Measurements from ENCODE around the gene COX6B2. TPM values are rescaled to one million over a fixed set of nuclear protein-coding genes. Genes with fewer than 3 reads are reported as not detected.
A peak's percentile ranks its signal among the peaks of the same experiment; 100 is the strongest.

Gene COX6B2
- total RNA-seq, 1 experiment from 2014 or later = not detected

DNA sequence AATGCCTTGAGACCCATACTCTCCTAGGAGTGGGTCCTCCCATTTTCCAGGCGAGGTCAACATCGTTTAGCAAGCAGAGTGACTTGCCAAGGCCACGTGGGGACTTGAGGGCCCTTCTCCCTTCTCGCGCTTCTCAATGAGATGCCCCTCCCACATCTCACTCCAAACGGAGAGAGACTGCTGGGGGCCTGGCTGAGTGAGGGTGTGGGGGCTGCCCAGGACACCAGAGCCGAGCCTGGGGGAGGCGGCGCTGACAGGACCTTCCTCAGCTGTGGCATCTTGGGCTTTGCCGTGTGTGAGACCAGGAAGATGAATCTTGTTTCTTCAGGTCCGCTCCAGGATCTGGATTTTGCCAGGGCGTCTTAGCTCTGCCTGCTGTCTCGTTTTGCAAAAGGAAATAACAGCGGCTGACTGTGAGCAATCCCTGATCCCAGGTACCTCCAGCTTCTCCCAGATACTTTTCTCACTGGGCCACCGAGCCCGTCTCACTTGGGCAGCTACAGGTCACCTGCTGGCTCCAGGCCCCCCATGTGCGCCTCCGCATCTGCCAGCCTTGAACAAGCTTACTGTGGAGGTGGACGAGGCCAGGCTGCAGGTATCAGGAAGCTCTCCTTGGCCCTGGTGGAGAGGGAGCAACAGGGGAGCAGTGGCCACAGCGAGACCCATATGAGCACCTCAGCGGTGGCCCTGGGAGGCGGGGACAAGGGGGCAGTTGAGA is 6.0 kb downstream of the COX6B2 start:
- H3K4me3 ChIP-seq (ENCODE audit: low read length) = no peak overlapping the region
- no peak overlapping the region for H3K9ac ChIP-seq (ENCODE audit: low read length)
- DNase-seq = no peak
- no peaks in the 10 kb centered on the region for H3K36me3 ChIP-seq (ENCODE audit: insufficient read depth, low read length)
- no peaks in the 10 kb centered on the region for H3K9me2 ChIP-seq (replicated peaks; ENCODE audit: insufficient read depth, low read length)
- no peaks in the 10 kb centered on the region for H3K79me2 ChIP-seq (ENCODE audit: low read length)
- no peak overlapping the region for H2AFZ ChIP-seq (ENCODE audit: low read length)
- H3K4me1 ChIP-seq (ENCODE audit: low read length) = no peaks in the 10 kb centered on the region
- H3K9me3 ChIP-seq (ENCODE audit: low read length) = no peaks in the 10 kb centered on the region
- H3K27ac ChIP-seq (ENCODE audit: low read length) = no peak overlapping the region
- H3K27me3 ChIP-seq (ENCODE audit: low read length) = no peaks in the 10 kb centered on the region
- H4K20me1 ChIP-seq (ENCODE audit: insufficient read depth, low read depth, low read length) = no peaks in the 10 kb centered on the region; the same call in 1 of the 2 replicates
- H3K4me2 ChIP-seq (ENCODE audit: low read depth, low read length, poor library complexity, severe bottlenecking) = no peak overlapping the region

- no peaks in the 10 kb centered on the region for H3K4me1 ChIP-seq (ENCODE audit: low read length)
- no peak overlapping the region for H3K4me3 ChIP-seq (ENCODE audit: low read length)
- H4K20me1 ChIP-seq (ENCODE audit: insufficient read depth, low read depth, low read length) = peaks cover under 1% of the 10 kb centered on the region; the same call in 1 of the 2 replicates
- no peak overlapping the region for H3K27ac ChIP-seq (ENCODE audit: low read length)
- no peak overlapping the region for H3K4me2 ChIP-seq (ENCODE audit: low read depth, low read length, poor library complexity, severe bottlenecking)
- H3K79me2 ChIP-seq (ENCODE audit: low read length) = no peaks in the 10 kb centered on the region
- no peaks in the 10 kb centered on the region for H3K36me3 ChIP-seq (ENCODE audit: insufficient read depth, low read length)
- no peak for DNase-seq
- H3K27me3 ChIP-seq (ENCODE audit: low read length) = no peaks in the 10 kb centered on the region
- H3K9me2 ChIP-seq (replicated peaks; ENCODE audit: insufficient read depth, low read length) = no peaks in the 10 kb centered on the region
- no peak overlapping the region for H2AFZ ChIP-seq (ENCODE audit: low read length)
- no peaks in the 10 kb centered on the region for H3K9me3 ChIP-seq (ENCODE audit: low read length)
- H3K9ac ChIP-seq (ENCODE audit: low read length) = no peak overlapping the region
Observed at GRCh38 chr19:55347442-55348009, 7.0 kb downstream of the COX6B2 start.

DNA sequence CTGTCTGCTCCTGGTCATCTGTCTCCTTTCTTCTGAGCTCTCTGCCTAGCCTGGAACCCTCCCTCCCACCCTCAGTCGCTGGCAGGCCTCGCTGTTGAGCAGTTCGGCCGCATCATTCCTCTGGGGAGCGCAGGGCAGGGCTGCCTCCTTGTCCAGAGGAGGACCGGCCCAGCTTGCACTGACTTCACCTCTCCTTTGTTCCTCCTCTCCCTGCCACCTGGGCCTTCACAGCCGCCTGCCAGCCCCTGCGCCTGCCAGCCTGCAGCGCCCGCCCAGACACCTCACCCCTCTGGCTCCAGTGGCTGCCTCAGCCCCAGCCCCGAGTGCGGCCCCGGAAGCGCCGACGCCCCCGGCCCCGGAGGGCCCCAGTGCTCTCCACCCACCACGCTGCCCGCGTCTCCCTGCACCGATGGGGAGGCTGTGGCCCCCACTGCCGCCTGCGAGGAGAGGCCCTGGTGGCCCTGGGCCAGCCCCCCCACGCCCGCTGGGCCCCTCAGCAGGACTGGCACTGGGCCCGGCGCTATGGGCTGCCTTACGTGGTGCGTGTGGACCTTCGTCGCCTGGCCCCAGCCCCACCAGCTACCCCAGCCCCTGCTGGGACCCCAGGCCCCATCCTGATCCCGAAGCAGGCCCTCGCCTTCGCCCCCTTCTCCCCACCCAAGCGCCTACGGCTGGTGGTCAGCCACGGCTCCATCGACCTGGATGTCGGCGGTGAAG is 7.6 kb downstream of the COX6B2 start:
- peaks cover 1% of the 10 kb centered on the region for H3K4me1 ChIP-seq (ENCODE audit: low read length)
- H3K27ac ChIP-seq (ENCODE audit: low read length) = no peak overlapping the region
- no peak overlapping the region for H3K4me3 ChIP-seq (ENCODE audit: low read length)
- H3K79me2 ChIP-seq (ENCODE audit: low read length) = peaks cover 2% of the 10 kb centered on the region; the same call in 1 of the 2 replicates
- H3K9ac ChIP-seq (ENCODE audit: low read length) = no peak overlapping the region
- DNase-seq = no peak
- H3K27me3 ChIP-seq (ENCODE audit: low read length) = no peaks in the 10 kb centered on the region
- H3K9me2 ChIP-seq (replicated peaks; ENCODE audit: insufficient read depth, low read length) = no peaks in the 10 kb centered on the region
- H3K4me2 ChIP-seq (ENCODE audit: low read depth, low read length, poor library complexity, severe bottlenecking) = no peak overlapping the region
- H3K36me3 ChIP-seq (ENCODE audit: insufficient read depth, low read length) = no peaks in the 10 kb centered on the region
- peaks cover 7% of the 10 kb centered on the region; the same call in 1 of the 2 replicates for H4K20me1 ChIP-seq (ENCODE audit: insufficient read depth, low read depth, low read length)
- no peaks in the 10 kb centered on the region for H3K9me3 ChIP-seq (ENCODE audit: low read length)
- no peak overlapping the region for H2AFZ ChIP-seq (ENCODE audit: low read length)

DNA sequence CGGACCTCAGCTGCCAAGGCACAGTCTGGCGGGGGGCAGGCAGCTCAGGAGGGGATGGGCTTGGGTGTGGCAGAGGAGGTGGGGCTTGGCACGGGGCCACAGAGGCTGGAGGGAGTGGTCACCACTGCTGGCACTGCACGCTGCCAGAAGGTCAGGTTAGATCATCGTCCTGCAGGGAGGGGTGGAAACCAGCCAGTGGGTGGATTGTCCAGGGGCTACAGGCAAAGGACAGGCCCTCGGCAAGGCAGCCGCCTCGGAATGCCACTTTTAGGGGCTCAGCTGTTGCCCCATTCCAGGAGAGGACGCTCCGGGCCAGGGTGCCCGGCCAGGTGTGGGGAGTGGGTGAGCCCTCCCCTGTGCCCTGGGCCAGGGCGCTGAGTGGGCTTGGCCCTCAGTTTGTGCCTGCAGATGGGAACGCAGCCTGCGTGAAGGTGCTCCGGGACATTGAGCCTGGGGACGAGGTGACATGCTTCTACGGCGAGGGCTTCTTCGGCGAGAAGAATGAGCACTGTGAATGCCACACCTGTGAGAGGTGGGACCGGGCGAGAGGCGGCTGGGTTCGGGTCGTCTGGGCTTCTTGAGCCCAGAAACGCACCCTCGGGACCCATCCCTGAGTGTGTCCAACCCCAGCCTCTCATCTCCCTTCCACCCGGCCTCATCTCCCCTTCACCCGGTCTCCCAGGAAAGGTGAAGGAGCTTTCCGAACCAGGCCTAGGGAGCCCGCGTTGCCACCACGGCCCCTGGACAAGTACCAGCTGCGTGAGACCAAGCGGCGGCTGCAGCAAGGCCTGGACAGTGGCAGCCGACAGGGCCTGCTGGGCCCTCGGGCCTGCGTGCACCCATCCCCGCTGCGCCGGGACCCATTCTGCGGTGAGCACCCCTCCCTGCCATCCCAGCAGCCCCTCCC is 8.4 kb downstream of the COX6B2 start:
- no peak overlapping the region for H3K4me2 ChIP-seq (ENCODE audit: low read depth, low read length, poor library complexity, severe bottlenecking)
- no peak for DNase-seq

DNA sequence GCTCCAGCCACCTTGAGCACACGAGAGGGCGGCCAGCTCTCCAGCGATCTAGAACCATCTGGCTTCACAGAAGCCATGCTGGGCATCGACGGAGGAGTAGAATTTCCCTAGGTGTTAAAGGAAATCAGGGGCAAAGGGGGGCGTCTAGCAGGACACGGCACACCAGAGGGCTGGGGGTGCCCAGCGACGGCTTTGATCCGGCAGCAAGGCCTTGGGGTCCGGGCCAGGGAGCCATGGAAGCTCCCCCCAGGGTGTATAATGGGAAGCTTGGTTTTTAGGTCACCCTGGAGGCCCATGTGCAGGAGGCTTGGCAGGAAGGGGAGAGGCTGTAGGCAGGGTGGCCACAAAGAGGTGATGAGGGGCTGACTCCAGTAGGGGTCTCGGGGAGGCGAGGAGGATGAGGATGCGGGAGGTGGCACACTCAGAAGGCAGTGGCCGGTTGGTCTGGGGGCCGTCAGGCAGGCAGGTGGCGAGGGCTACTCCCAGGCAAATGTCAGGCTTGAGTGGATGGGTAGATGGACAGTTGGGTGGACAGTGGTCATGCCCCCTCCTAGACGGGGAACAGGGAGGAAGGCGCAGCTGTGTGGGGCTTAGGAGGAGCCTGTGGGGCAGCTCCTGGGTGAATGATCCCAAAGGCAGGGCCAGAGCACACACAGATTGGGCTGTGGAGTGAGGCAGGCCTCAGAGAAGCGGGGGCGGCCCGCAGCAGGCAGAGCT is 9.3 kb downstream of the COX6B2 start:
- Histone ChIP-seq H3K79me2 (ENCODE audit: low read length) (peaks cover 14% of the 10 kb centered on the region), H3K27me3 (ENCODE audit: low read length) (no peaks in the 10 kb centered on the region), H3K4me2 (ENCODE audit: low read depth, low read length, poor library complexity, severe bottlenecking) (no peak overlapping the region), H3K9me2 (replicated peaks; ENCODE audit: insufficient read depth, low read length) (no peaks in the 10 kb centered on the region), H3K4me1 (ENCODE audit: low read length) (peaks cover 15% of the 10 kb centered on the region), H3K9ac (ENCODE audit: low read length) (no peak overlapping the region), H3K27ac (ENCODE audit: low read length) (no peak overlapping the region), H4K20me1 (ENCODE audit: insufficient read depth, low read depth, low read length) (0 out of 2 replicates have a peak, but pooled peaks cover 13% of the 10 kb centered on the region), H3K36me3 (ENCODE audit: insufficient read depth, low read length) (no peaks in the 10 kb centered on the region), H3K4me3 (ENCODE audit: low read length) (no peak overlapping the region), H3K9me3 (ENCODE audit: low read length) (no peaks in the 10 kb centered on the region), H2AFZ (ENCODE audit: low read length) (no peak overlapping the region)
- DNase-seq = no peak

More for the DNA sequence above, 8.4 kb downstream of the COX6B2 start:
- Histone ChIP-seq H4K20me1 (ENCODE audit: insufficient read depth, low read depth, low read length) (peaks cover 13% of the 10 kb centered on the region; the same call in 1 of the 2 replicates), H3K4me3 (ENCODE audit: low read length) (no peak overlapping the region), H3K27ac (ENCODE audit: low read length) (no peak overlapping the region), H2AFZ (ENCODE audit: low read length) (no peak overlapping the region), H3K9me3 (ENCODE audit: low read length) (no peaks in the 10 kb centered on the region), H3K36me3 (ENCODE audit: insufficient read depth, low read length) (no peaks in the 10 kb centered on the region), H3K27me3 (ENCODE audit: low read length) (no peaks in the 10 kb centered on the region), H3K9ac (ENCODE audit: low read length) (no peak overlapping the region), H3K4me1 (ENCODE audit: low read length) (peaks cover 9% of the 10 kb centered on the region), H3K79me2 (ENCODE audit: low read length) (peaks cover 8% of the 10 kb centered on the region; the same call in 1 of the 2 replicates), H3K9me2 (replicated peaks; ENCODE audit: insufficient read depth, low read length) (no peaks in the 10 kb centered on the region)

- no peaks in the 10 kb centered on the region for H3K36me3 ChIP-seq (ENCODE audit: insufficient read depth, low read length)
- DNase-seq = no peak
- peaks cover 17% of the 10 kb centered on the region for H3K79me2 ChIP-seq (ENCODE audit: low read length)
- peaks cover 15% of the 10 kb centered on the region for H3K4me1 ChIP-seq (ENCODE audit: low read length)
- H3K27ac ChIP-seq (ENCODE audit: low read length) = no peak overlapping the region
- no peaks in the 10 kb centered on the region for H3K9me2 ChIP-seq (replicated peaks; ENCODE audit: insufficient read depth, low read length)
- no peaks in the 10 kb centered on the region for H3K27me3 ChIP-seq (ENCODE audit: low read length)
- no peaks in the 10 kb centered on the region for H3K9me3 ChIP-seq (ENCODE audit: low read length)
- no peak overlapping the region for H3K4me3 ChIP-seq (ENCODE audit: low read length)
- H2AFZ ChIP-seq (ENCODE audit: low read length) = no peak overlapping the region
- no peak overlapping the region for H3K4me2 ChIP-seq (ENCODE audit: low read depth, low read length, poor library complexity, severe bottlenecking)
- H4K20me1 ChIP-seq (ENCODE audit: insufficient read depth, low read depth, low read length) = 0 out of 2 replicates have a peak, but pooled peaks cover 13% of the 10 kb centered on the region
- H3K9ac ChIP-seq (ENCODE audit: low read length) = no peak overlapping the region
Observed at GRCh38 chr19:55344444-55344843, 10.1 kb downstream of the COX6B2 start.

- peak overlapping the region; percentile 100 for H3K4me3 ChIP-seq (ENCODE audit: low read length)
- peak overlapping the region; percentile 100 for H3K4me2 ChIP-seq (ENCODE audit: low read depth, low read length, poor library complexity, severe bottlenecking)
- H3K27ac ChIP-seq (ENCODE audit: low read length) = no peak overlapping the region
- no peak overlapping the region for H2AFZ ChIP-seq (ENCODE audit: low read length)
- H3K9me3 ChIP-seq (ENCODE audit: low read length) = no peaks in the 10 kb centered on the region
- H3K27me3 ChIP-seq (ENCODE audit: low read length) = no peaks in the 10 kb centered on the region
- peaks cover 24% of the 10 kb centered on the region for H3K4me1 ChIP-seq (ENCODE audit: low read length)
- H3K9me2 ChIP-seq (replicated peaks; ENCODE audit: insufficient read depth, low read length) = no peaks in the 10 kb centered on the region
- 0 out of 2 replicates have a peak, but pooled peaks cover 13% of the 10 kb centered on the region for H4K20me1 ChIP-seq (ENCODE audit: insufficient read depth, low read depth, low read length)
- no peaks in the 10 kb centered on the region for H3K36me3 ChIP-seq (ENCODE audit: insufficient read depth, low read length)
- H3K79me2 ChIP-seq (ENCODE audit: low read length) = peaks cover 17% of the 10 kb centered on the region
- DNase-seq = no peak
- peak overlapping the region; percentile 100 for H3K9ac ChIP-seq (ENCODE audit: low read length)
Observed at GRCh38 chr19:55341595-55342531, 12.7 kb downstream of the COX6B2 start.

All from Karpas-422 (cell line).